WTC11 (cell line): ENCODE data around the gene SINHCAF.

Experiments used
- ATF2 ChIP-seq: sonication (generic); formaldehyde crosslinking; IDR thresholded peaks from 2 replicates; pipeline ENCODE4 v1.8.1; 2022; ENCODE audit warnings: low read depth, missing genetic modification reagents, borderline replicate concordance
- ESRRA ChIP-seq: sonication (generic); formaldehyde crosslinking; IDR thresholded peaks from 2 replicates; pipeline ENCODE4 v1.8.1; 2022; ENCODE audit warnings: mild to moderate bottlenecking, missing genetic modification reagents, borderline replicate concordance
- JAZF1 ChIP-seq: fragments of 250-450 bp; sonication (Bioruptor Pico); IDR thresholded peaks from 2 replicates; pipeline ENCODE4 v1.9.0; 2021; ENCODE audit warnings: moderate library complexity, mild to moderate bottlenecking, inconsistent platforms
- NFE2L1 ChIP-seq: sonication (generic); formaldehyde crosslinking; IDR thresholded peaks from 2 replicates; pipeline ENCODE4 v1.8.1; 2023; ENCODE audit warnings: missing genetic modification reagents
- PRDM15 ChIP-seq: sonication (generic); formaldehyde crosslinking; IDR thresholded peaks from 2 replicates; pipeline ENCODE4 v1.8.0; 2022; ENCODE audit warnings: missing genetic modification reagents
- TCF7 ChIP-seq: sonication (generic); formaldehyde crosslinking; IDR thresholded peaks from 2 replicates; pipeline ENCODE4 v1.8.0; 2022; ENCODE audit warnings: mild to moderate bottlenecking, low read depth, missing genetic modification reagents, moderate library complexity
- TP53 ChIP-seq: sonication (generic); formaldehyde crosslinking; IDR thresholded peaks from 2 replicates; pipeline ENCODE4 v1.8.1; 2023; ENCODE audit warnings: mild to moderate bottlenecking, missing genetic modification reagents
- TF ChIP-seq, protein P1 (sequence below): fragments of 200-600 bp; IDR thresholded peaks from 2 replicates; pipeline ENCODE4 v1.8.0; 2022; ENCODE audit warnings: antibody characterized with exemption
- TF ChIP-seq, protein P2 (sequence below): sonication (generic); formaldehyde crosslinking; IDR thresholded peaks from 2 replicates; pipeline ENCODE4 v1.8.1; 2023; ENCODE audit warnings: mild to moderate bottlenecking, missing genetic modification reagents, moderate library complexity
- TF ChIP-seq, protein P3 (sequence below): fragments of 250-450 bp; sonication (Bioruptor Pico); conservative IDR thresholded peaks from 2 replicates; pipeline ENCODE4 v1.9.0; 2021; ENCODE audit warnings: mild to moderate bottlenecking
- TF ChIP-seq, protein P4 (sequence below): sonication (generic); formaldehyde crosslinking; IDR thresholded peaks from 2 replicates; pipeline ENCODE4 v1.8.1; 2023; ENCODE audit warnings: mild to moderate bottlenecking, missing genetic modification reagents, moderate library complexity

DNA sequence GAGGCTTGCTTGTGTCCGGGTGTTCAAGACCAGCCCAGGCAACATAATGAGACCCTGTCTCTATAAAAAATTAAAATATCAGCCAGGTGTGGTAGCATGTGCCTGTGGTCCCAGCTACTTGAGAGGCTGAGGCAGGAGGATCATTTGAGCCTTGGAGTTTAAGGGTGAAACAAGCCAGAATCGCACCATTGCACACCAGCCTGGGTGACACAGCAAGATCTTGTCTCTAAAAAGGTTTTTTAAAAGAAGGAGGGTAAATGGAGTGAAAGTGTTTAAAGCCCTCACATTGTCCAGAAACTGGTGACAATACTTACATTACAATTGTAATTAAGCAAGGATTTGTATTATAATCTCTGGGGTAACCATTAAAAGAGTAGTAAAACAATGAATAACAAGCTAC, 64.2 kb downstream of the SINHCAF start:
- TF ChIP-seq, protein P1, sequence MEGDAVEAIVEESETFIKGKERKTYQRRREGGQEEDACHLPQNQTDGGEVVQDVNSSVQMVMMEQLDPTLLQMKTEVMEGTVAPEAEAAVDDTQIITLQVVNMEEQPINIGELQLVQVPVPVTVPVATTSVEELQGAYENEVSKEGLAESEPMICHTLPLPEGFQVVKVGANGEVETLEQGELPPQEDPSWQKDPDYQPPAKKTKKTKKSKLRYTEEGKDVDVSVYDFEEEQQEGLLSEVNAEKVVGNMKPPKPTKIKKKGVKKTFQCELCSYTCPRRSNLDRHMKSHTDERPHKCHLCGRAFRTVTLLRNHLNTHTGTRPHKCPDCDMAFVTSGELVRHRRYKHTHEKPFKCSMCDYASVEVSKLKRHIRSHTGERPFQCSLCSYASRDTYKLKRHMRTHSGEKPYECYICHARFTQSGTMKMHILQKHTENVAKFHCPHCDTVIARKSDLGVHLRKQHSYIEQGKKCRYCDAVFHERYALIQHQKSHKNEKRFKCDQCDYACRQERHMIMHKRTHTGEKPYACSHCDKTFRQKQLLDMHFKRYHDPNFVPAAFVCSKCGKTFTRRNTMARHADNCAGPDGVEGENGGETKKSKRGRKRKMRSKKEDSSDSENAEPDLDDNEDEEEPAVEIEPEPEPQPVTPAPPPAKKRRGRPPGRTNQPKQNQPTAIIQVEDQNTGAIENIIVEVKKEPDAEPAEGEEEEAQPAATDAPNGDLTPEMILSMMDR: no peak
- TF ChIP-seq, protein P2, sequence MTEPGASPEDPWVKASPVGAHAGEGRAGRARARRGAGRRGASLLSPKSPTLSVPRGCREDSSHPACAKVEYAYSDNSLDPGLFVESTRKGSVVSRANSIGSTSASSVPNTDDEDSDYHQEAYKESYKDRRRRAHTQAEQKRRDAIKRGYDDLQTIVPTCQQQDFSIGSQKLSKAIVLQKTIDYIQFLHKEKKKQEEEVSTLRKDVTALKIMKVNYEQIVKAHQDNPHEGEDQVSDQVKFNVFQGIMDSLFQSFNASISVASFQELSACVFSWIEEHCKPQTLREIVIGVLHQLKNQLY: no peak
- TF ChIP-seq PRDM15 (CRISPR knock-in tag) (no peak), TCF7 (CRISPR knock-in tag) (no peak), TP53 (no peak), ATF2 (CRISPR knock-in tag) (no peak), JAZF1 (CRISPR knock-in tag) (no peak), ESRRA (no peak), NFE2L1 (CRISPR knock-in tag) (no peak)
- TF ChIP-seq, protein P3, sequence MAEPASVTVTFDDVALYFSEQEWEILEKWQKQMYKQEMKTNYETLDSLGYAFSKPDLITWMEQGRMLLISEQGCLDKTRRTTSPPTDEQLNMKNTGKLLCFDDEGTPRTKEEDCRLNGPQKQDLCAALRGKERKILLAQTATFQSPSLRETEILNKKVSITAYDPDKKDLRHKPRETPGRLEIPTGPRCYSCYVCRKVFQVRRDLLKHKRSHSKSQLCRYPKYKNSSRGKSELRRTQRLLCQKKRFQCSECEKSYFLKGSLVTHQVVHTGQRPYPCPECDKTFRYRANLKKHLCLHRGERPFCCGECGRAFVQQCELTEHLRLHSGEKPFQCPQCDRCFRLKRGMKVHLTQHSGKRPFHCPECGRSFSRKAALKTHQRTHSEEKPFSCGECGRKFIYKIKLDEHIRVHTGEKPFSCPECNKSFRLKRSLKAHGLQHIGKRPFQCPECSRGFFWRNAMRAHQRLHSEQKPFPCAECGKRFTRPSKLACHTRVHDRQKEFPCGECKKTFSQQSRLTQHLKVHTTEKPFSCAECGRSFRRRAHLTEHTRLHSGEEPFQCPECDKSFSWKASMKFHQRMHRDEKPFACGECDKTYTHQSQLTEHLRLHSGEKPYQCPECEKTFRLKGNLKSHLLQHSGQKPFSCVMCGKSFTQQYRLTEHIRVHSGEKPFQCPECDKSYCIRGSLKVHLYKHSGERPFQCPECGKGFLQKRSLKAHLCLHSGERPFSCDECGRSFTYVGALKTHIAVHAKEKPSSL (CRISPR knock-in tag): no peak
- TF ChIP-seq, protein P4, sequence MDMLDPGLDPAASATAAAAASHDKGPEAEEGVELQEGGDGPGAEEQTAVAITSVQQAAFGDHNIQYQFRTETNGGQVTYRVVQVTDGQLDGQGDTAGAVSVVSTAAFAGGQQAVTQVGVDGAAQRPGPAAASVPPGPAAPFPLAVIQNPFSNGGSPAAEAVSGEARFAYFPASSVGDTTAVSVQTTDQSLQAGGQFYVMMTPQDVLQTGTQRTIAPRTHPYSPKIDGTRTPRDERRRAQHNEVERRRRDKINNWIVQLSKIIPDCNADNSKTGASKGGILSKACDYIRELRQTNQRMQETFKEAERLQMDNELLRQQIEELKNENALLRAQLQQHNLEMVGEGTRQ: no peak
